NB4 (cell line): ENCODE results near the gene SLC5A2.
"Not testable (repeated sequence)": the region's sequence is repeated elsewhere in the genome, so short reads cannot be mapped to it uniquely, and the experiment has no call there.

Experiments used
- DNase-seq: peaks from one replicate; pipeline ENCODE4 v3.0.0; 2010; ENCODE audit warnings: low read depth
- H3K4me3 ChIP-seq: one replicate; pipeline ENCODE4 v1.5.1; 2011; ENCODE audit warnings: mild to moderate bottlenecking, low read depth, low read length, moderate library complexity
- CTCF ChIP-seq: IDR thresholded peaks from one replicate; pipeline ENCODE4 v1.5.1; 2012; ENCODE audit warnings: low read depth, low read length
- MAX ChIP-seq: IDR thresholded peaks from 2 replicates; pipeline ENCODE4 v1.6.1; 2011; ENCODE audit warnings: low read depth, low read length
- MYC ChIP-seq: IDR thresholded peaks from 2 replicates; pipeline ENCODE4 v1.6.1; 2011; ENCODE audit warnings: low read depth, low read length
- POLR2A ChIP-seq: IDR thresholded peaks from 2 replicates; pipeline ENCODE4 v1.6.1; 2011; ENCODE audit warnings: mild to moderate bottlenecking; ENCODE audit not compliant: insufficient read length; ENCODE audit errors: extremely low read depth

The SLC5A2 gene

GRCh38 chr16:31499928-31500327, 17.0 kb downstream of the SLC5A2 start:
- no peak for DNase-seq
- TF ChIP-seq POLR2A (no peak), CTCF (no peak), MYC (no peak), MAX (no peak)
- H3K4me3 ChIP-seq, result no peak overlapping the region

GRCh38 chr16:31501226-31501965, 18.5 kb downstream of the SLC5A2 start:
- H3K4me3 ChIP-seq, result no peak overlapping the region
- no peak for DNase-seq
- no peak for TF ChIP-seq MAX
- no peak for TF ChIP-seq CTCF
- no peak for TF ChIP-seq MYC
- no peak for TF ChIP-seq POLR2A

GRCh38 chr16:31501966-31502348, 19.0 kb downstream of the SLC5A2 start:
- no peak overlapping the region for H3K4me3 ChIP-seq
- no peak for DNase-seq
- TF ChIP-seq CTCF, result no peak
- no peak for TF ChIP-seq MAX
- TF ChIP-seq POLR2A, result no peak
- TF ChIP-seq MYC, result no peak

- TF ChIP-seq POLR2A, result no peak
- TF ChIP-seq MYC, result no peak
- no peak for TF ChIP-seq MAX
- no peak for TF ChIP-seq CTCF
- no peak for DNase-seq
- H3K4me3 ChIP-seq, result no peak overlapping the region
Observed at GRCh38 chr16:31502981-31503380, 20.1 kb downstream of the SLC5A2 start.

GRCh38 chr16:31503555-31503954, 20.6 kb downstream of the SLC5A2 start:
- DNase-seq, H3K4me3 ChIP-seq: not testable (repeated sequence)

- no peak overlapping the region for H3K4me3 ChIP-seq
- TF ChIP-seq CTCF (no peak), MAX (no peak), POLR2A (no peak), MYC (no peak)
- no peak for DNase-seq
Observed at GRCh38 chr16:31504159-31504558, 21.2 kb downstream of the SLC5A2 start.
